ENCODE measurements around the gene CHIT1. TPM values are rescaled to one million over a fixed set of nuclear protein-coding genes. Genes with fewer than 3 reads are reported as not detected.
A peak's percentile ranks its signal among the peaks of the same experiment; 100 is the strongest.

Gene CHIT1
- total RNA-seq, 1 donor: not detected

- TF ChIP-seq CTCF (IDR thresholded peaks at IDR 0.05; ENCODE audit: insufficient read depth, low read depth, low read length): no peak
- no peak for DNase-seq (ENCODE audit: low read depth)
- H3K4me3 ChIP-seq (ENCODE audit: low read depth, low read length): no peak overlapping the region
These were observed 47.0 kb downstream of the CHIT1 start for GRCh38 chr1:203182387-203182953.

GRCh38 chr1:203181586-203182386, 47.7 kb downstream of the CHIT1 start:
- no peak for DNase-seq (ENCODE audit: low read depth)
- H3K4me3 ChIP-seq (ENCODE audit: low read depth, low read length): no peak overlapping the region
- no peak for TF ChIP-seq CTCF (IDR thresholded peaks at IDR 0.05; ENCODE audit: insufficient read depth, low read depth, low read length)

GRCh38 chr1:203180611-203181330, 48.7 kb downstream of the CHIT1 start:
- DNase-seq (ENCODE audit: low read depth): no peak
- H3K4me3 ChIP-seq (ENCODE audit: low read depth, low read length): no peak overlapping the region
- TF ChIP-seq CTCF (IDR thresholded peaks at IDR 0.05; ENCODE audit: insufficient read depth, low read depth, low read length): no peak

- TF ChIP-seq CTCF (IDR thresholded peaks at IDR 0.05; ENCODE audit: insufficient read depth, low read depth, low read length): no peak
- DNase-seq (ENCODE audit: low read depth): no peak
- H3K4me3 ChIP-seq (ENCODE audit: low read depth, low read length): no peak overlapping the region
These were observed 49.8 kb downstream of the CHIT1 start for GRCh38 chr1:203179667-203180005.

GRCh38 chr1:203178821-203179666, 50.4 kb downstream of the CHIT1 start:
- no peak overlapping the region for H3K4me3 ChIP-seq (ENCODE audit: low read depth, low read length)
- no peak for DNase-seq (ENCODE audit: low read depth)
- no peak for TF ChIP-seq CTCF (IDR thresholded peaks at IDR 0.05; ENCODE audit: insufficient read depth, low read depth, low read length)

- peak; percentile 11 for DNase-seq (ENCODE audit: low read depth)
- H3K4me3 ChIP-seq (ENCODE audit: low read depth, low read length): no peak overlapping the region
- no peak for TF ChIP-seq CTCF (IDR thresholded peaks at IDR 0.05; ENCODE audit: insufficient read depth, low read depth, low read length)
These were observed 51.4 kb downstream of the CHIT1 start for GRCh38 chr1:203178083-203178482.
